AG04449 (cell line): ENCODE measurements around the gene SCGB1A1.
A peak's percentile ranks its signal among the peaks of the same experiment; 100 is the strongest.

Source experiments
- CTCF ChIA-PET: fragments of 350-600 bp; formaldehyde crosslinking; extraction: SDS; loops from one replicate; lab custom pipeline; 2021; ENCODE audit warnings: antibody characterized with exemption; lab: Yijun Ruan, JAX
- POLR2A ChIA-PET: fragments of 400-600, 350-600 bp; formaldehyde crosslinking; extraction: SDS; loops from one replicate; lab custom pipeline; 2020; ENCODE audit warnings: antibody characterized with exemption, inconsistent platforms; lab: Yijun Ruan, JAX
- DNase-seq: peaks from one replicate; pipeline ENCODE4 v3.0.0-alpha.2; 2010; ENCODE audit warnings: low read depth, low spot score
- H3K4me3 ChIP-seq: 2 replicates; pipeline ENCODE4 v1.5.1; 2011; ENCODE audit warnings: low read depth, mild to moderate bottlenecking, control low read depth, low read length
- TF ChIP-seq, protein P1 (sequence below): IDR thresholded peaks from one replicate; pipeline ENCODE4 v1.5.1; 2011; ENCODE audit warnings: mild to moderate bottlenecking, moderate library complexity, low read length, control low read depth, inconsistent platforms; ENCODE audit not compliant: insufficient read depth; ENCODE audit errors: missing control alignments

The SCGB1A1 gene

DNA sequence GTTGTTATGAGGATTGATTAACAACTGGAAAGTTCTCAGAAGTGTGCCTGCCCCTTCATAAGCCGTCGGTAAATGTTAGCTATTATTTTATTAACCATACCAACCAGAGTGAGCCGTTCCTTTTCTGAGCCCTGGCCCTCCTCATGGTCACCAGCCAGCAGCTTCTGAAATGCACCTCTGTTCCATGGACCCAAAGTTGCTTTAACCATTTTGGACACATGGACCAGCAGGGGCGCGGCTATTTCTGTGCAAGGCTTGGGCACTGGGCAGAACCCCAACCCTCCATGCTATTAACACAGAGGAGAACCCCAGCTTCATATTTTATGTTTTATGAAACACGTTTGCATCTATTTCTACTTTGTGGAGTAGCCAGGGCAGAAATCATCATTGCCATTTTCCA, 18.6 kb upstream of the SCGB1A1 start:
- TF ChIP-seq, protein P1, sequence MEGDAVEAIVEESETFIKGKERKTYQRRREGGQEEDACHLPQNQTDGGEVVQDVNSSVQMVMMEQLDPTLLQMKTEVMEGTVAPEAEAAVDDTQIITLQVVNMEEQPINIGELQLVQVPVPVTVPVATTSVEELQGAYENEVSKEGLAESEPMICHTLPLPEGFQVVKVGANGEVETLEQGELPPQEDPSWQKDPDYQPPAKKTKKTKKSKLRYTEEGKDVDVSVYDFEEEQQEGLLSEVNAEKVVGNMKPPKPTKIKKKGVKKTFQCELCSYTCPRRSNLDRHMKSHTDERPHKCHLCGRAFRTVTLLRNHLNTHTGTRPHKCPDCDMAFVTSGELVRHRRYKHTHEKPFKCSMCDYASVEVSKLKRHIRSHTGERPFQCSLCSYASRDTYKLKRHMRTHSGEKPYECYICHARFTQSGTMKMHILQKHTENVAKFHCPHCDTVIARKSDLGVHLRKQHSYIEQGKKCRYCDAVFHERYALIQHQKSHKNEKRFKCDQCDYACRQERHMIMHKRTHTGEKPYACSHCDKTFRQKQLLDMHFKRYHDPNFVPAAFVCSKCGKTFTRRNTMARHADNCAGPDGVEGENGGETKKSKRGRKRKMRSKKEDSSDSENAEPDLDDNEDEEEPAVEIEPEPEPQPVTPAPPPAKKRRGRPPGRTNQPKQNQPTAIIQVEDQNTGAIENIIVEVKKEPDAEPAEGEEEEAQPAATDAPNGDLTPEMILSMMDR = no peak
- ChIA-PET CTCF (interaction anchor here (0.8 to 5.0 kb wide), 18 partner anchors 19 to 369 kb away, joined by 3 to 51 read pairs (median 3); partner anchors contain the start of gene EEF1G), POLR2A (interaction anchor here (0.6 to 2.6 kb wide), 11 partner anchors 19 to 309 kb away, joined by 3 to 16 read pairs (median 4); partner anchors contain the start of genes AHNAK and EEF1G)
- DNase-seq = no peak
- no peak overlapping the region for H3K4me3 ChIP-seq

DNA sequence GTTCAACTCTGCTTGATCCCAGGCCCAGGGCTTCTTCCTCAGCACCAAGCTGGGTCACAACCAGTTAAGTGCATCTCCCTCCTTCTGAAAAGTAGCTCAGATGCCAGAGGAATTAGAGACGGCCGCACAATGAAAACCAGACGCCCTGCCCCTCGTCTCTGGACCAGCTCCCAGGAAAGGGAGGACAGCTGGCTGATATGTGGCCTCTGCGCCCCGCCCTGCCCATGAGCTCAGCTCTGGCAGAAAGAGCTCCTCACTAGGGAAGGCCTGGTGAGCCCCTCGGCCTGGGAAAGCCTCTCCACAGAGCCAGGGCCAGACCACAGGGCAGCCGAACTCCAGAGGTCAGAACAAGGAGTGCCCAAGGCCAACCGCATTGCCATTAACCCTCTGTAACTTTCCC, 18.1 kb upstream of the SCGB1A1 start:
- peak; percentile 36 for DNase-seq
- TF ChIP-seq, protein P1 = no peak
- CTCF ChIA-PET = interaction anchor here (0.6 to 5.0 kb wide), 20 partner anchors 9 to 369 kb away, joined by 3 to 51 read pairs (median 3); partner anchors contain the start of gene EEF1G
- POLR2A ChIA-PET = interaction anchor here (0.5 to 2.6 kb wide), 12 partner anchors 25 to 308 kb away, joined by 3 to 16 read pairs (median 4); partner anchors contain the start of genes AHNAK and EEF1G
- H3K4me3 ChIP-seq = no peak overlapping the region

DNA sequence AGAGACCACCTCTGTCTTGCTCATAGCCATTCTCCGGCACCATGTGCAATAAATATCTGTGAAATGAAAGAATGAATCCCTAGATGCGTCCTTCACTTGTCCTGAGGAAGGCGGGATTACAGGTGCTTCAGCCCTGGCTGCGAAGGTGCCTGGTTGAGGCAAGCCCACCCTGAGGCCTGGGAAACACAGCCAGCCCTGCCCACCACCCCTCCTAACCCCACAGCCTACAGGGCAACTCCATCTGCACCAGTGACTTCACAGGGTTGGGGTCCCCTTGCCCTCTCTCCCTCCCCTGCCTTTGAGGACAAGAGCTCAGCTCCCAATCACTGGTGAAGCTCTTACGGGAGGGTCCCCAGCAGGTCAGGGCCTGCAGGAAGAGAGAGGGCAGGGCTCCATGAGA, 17.5 kb upstream of the SCGB1A1 start:
- no peak for DNase-seq
- no peak overlapping the region for H3K4me3 ChIP-seq
- POLR2A ChIA-PET = interaction anchor here (1.2 to 2.6 kb wide), 5 partner anchors 112 to 173 kb away, joined by 4 to 16 read pairs (median 11); partner anchors contain the start of genes AHNAK and EEF1G
- TF ChIP-seq, protein P1 = no peak
- CTCF ChIA-PET = interaction anchor here (0.8 to 5.0 kb wide), 14 partner anchors 9 to 190 kb away, joined by 3 to 51 read pairs (median 4); partner anchors contain the start of gene TUT1

DNA sequence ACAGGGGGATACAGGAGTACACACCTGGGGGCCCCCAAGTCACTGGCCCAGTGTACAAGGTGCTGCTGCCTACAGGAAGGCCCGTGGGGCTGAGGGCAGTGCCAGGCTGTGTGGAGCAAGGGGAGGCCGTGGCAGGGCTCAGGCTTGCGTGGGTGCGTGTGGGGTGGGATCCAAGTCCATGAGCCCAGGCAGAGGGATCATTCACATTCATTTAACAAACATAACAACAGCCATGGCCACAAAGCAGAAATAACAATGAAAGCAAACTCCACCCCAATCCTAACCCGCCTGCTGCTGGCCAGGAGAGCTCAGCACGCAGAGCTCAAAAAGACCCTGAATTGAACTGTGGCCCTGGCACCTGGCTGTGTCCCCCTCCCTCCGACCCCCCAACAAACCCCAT, 17.0 kb upstream of the SCGB1A1 start:
- CTCF ChIA-PET = interaction anchor here (0.8 to 5.0 kb wide), 10 partner anchors 10 to 189 kb away, joined by 3 to 51 read pairs (median 4); partner anchors contain the start of gene TUT1
- POLR2A ChIA-PET = interaction anchor here (1.8 to 2.6 kb wide), 2 partner anchors 142 to 172 kb away, joined by 11 to 16 read pairs; partner anchors contain the start of gene EEF1G
- no peak for DNase-seq
- H3K4me3 ChIP-seq = no peak overlapping the region
- TF ChIP-seq, protein P1 = no peak

DNA sequence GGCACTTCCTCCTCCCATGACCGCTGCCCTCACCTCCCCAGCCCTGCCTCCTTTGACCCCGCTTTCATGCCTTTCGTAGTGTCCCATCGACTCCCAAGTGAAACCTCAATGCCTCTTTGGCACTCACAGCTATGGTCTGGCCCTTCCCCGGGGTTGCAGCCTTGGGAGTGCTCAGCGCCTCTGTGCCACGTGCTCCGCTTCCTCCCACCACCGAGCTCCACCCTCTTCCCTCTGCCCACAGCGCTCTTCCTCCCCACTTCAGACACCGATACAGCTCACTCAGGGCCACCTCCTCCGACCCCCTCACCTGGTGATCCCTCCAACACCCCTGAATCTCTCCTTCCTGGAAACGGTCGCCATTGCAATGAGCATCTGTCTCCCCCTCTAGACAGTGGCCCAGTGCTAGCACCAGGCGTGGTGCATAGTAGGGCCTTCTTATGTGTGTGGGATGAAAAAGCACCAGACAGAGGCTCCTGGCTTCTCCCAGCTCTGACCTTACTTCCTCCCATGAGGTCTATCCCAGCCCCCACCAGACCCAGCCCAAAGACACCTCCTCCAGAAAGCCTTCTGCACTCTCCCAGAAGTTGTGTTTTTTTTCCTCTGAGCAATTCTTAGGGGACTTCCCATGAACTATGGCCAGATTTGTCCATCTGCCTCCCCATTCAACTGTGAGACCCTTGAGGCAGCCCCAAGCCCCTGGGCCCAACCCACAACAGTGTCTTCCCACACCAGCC, 16.4 kb upstream of the SCGB1A1 start:
- no peak overlapping the region for H3K4me3 ChIP-seq
- TF ChIP-seq, protein P1 = no peak
- no peak for DNase-seq
- ChIA-PET POLR2A (interaction anchor here (2.6 kb wide), 1 partner anchor 141 kb away, joined by 16 read pairs; no protein-coding TSS in a partner anchor), CTCF (interaction anchor here (0.8 to 5.0 kb wide), 8 partner anchors 12 to 189 kb away, joined by 3 to 51 read pairs (median 4); partner anchors contain the start of gene TUT1)
